Neural cell (in vitro differentiated cells): ENCODE data around the gene BIRC5. TPM values are rescaled to one million over a fixed set of nuclear protein-coding genes. Genes with fewer than 3 reads are reported as not detected.

Experiments used
- H2AFZ ChIP-seq: fragments of 200-600, 300-800 bp; sonication (generic), shearing (Covaris generic); 2 replicates; pipeline ENCODE4 v1.6.0; 2014; ENCODE audit warnings: low read depth, mild to moderate bottlenecking, antibody characterized with exemption, low read length, moderate library complexity
- H3F3A ChIP-seq: fragments of 200-600 bp; shearing (Covaris generic); 2 replicates; pipeline ENCODE4 v1.6.1; 2016; ENCODE audit warnings: mild to moderate bottlenecking, moderate library complexity, mixed read lengths, antibody characterized with exemption, low read length; ENCODE audit not compliant: insufficient read depth, poor library complexity, severe bottlenecking
- H3K27ac ChIP-seq: fragments of 200-600, 300-800 bp; sonication (generic), shearing (Covaris generic); 2 replicates; pipeline ENCODE4 v1.5.1; 2014; ENCODE audit warnings: mild to moderate bottlenecking, low read length, moderate library complexity
- H3K27me3 ChIP-seq: fragments of 300-800, 200-600 bp; sonication (generic), shearing (Covaris generic); 2 replicates; pipeline ENCODE4 v1.6.0; 2014; ENCODE audit warnings: mild to moderate bottlenecking, low read depth, low read length, moderate library complexity; ENCODE audit not compliant: insufficient read depth
- H3K36me3 ChIP-seq: fragments of 300-800, 200-600 bp; sonication (generic), shearing (Covaris generic); 2 replicates; pipeline ENCODE4 v1.5.1; 2014; ENCODE audit warnings: mild to moderate bottlenecking, antibody characterized with exemption, low read length, moderate library complexity; ENCODE audit not compliant: insufficient read depth
- H3K4me2 ChIP-seq: fragments of 300-800, 200-600 bp; sonication (generic), shearing (Covaris generic); 2 replicates; pipeline ENCODE4 v1.6.0; 2014; ENCODE audit warnings: mild to moderate bottlenecking, low read length
- H3K4me3 ChIP-seq: fragments of 300-800, 200-600 bp; sonication (generic), shearing (Covaris generic); 2 replicates; pipeline ENCODE4 v1.5.1; 2014; ENCODE audit warnings: mild to moderate bottlenecking, low read length, moderate library complexity
- H3K79me2 ChIP-seq: fragments of 200-600 bp; shearing (Covaris generic); replicated peaks from 2 replicates; pipeline ENCODE4 v1.6.0; 2014; ENCODE audit warnings: mild to moderate bottlenecking, low read length, moderate library complexity; ENCODE audit not compliant: insufficient read depth
- H3K9ac ChIP-seq: fragments of 300-800, 200-600 bp; sonication (generic), shearing (Covaris generic); 2 replicates; pipeline ENCODE4 v1.6.1; 2016; ENCODE audit warnings: mild to moderate bottlenecking, low read length, mixed read lengths
- H3K9me2 ChIP-seq: fragments of 200-600 bp; shearing (Covaris generic); 2 replicates; pipeline ENCODE4 v1.6.1; 2016; ENCODE audit warnings: mild to moderate bottlenecking, low read length, mixed read lengths; ENCODE audit not compliant: insufficient read depth
- H3K9me3 ChIP-seq: fragments of 200-600, 300-800 bp; sonication (generic), shearing (Covaris generic); 2 replicates; pipeline ENCODE4 v1.6.1; 2016; ENCODE audit warnings: mild to moderate bottlenecking, mixed run types, low read length, moderate library complexity, mixed read lengths
- H4K20me1 ChIP-seq: fragments of 200-600 bp; shearing (Covaris generic); 2 replicates; pipeline ENCODE4 v1.6.1; 2016; ENCODE audit warnings: mild to moderate bottlenecking, mixed run types; ENCODE audit not compliant: insufficient read depth
- EP300 ChIP-seq: fragments of 450-650 bp; conservative IDR thresholded peaks from 2 replicates; pipeline ENCODE4 v1.6.1; 2014; ENCODE audit warnings: antibody characterized with exemption, mild to moderate bottlenecking, moderate library complexity; ENCODE audit not compliant: poor library complexity, severe bottlenecking
- EZH2 ChIP-seq: fragments of 200-600, 300-800 bp; shearing (Covaris generic), sonication (generic); IDR thresholded peaks from 2 replicates; pipeline ENCODE4 v1.6.1; 2014; ENCODE audit warnings: antibody characterized with exemption, low read length, borderline replicate concordance, mild to moderate bottlenecking; ENCODE audit not compliant: insufficient read depth, poor library complexity, severe bottlenecking
- MXI1 ChIP-seq: fragments of 450-650 bp; conservative IDR thresholded peaks from 2 replicates; pipeline ENCODE4 v1.6.1; 2014; ENCODE audit warnings: antibody characterized with exemption, mild to moderate bottlenecking; ENCODE audit not compliant: poor library complexity, severe bottlenecking
- POLR2AphosphoS5 ChIP-seq: IDR thresholded peaks from 2 replicates; pipeline ENCODE4 v1.6.1; 2012
- RAD21 ChIP-seq: fragments of 450-650 bp; conservative IDR thresholded peaks from 2 replicates; pipeline ENCODE4 v1.6.1; 2014; ENCODE audit warnings: antibody characterized with exemption, mild to moderate bottlenecking, moderate library complexity
- SMC3 ChIP-seq: fragments of 450-650 bp; conservative IDR thresholded peaks from 2 replicates; pipeline ENCODE4 v1.6.1; 2014; ENCODE audit warnings: antibody characterized with exemption, mild to moderate bottlenecking, moderate library complexity; ENCODE audit not compliant: poor library complexity
- TAF1 ChIP-seq: IDR thresholded peaks from 2 replicates; pipeline ENCODE4 v1.6.1; 2012; ENCODE audit warnings: low read depth
- polyA plus RNA-seq: library from polyadenylated mRNA; depleted of rRNA; stranded (reverse); fragments of >200 nt; gene quantifications from 2 replicates; pipeline ENCODE4 v1.2.3, GENCODE V29; 2014
- TF ChIP-seq, protein P1 (sequence below): fragments of 450-650 bp; IDR thresholded peaks from 2 replicates; pipeline ENCODE4 v1.5.1; 2014; ENCODE audit warnings: antibody characterized with exemption, mild to moderate bottlenecking, moderate library complexity; ENCODE audit not compliant: poor library complexity, severe bottlenecking
- TF ChIP-seq, protein P2 (sequence below): IDR thresholded peaks from 2 replicates; pipeline ENCODE4 v1.6.1; 2012; ENCODE audit warnings: borderline replicate concordance

Gene BIRC5
- polyA plus RNA-seq, 1 donor from 2014 or later: 1.4 TPM

DNA sequence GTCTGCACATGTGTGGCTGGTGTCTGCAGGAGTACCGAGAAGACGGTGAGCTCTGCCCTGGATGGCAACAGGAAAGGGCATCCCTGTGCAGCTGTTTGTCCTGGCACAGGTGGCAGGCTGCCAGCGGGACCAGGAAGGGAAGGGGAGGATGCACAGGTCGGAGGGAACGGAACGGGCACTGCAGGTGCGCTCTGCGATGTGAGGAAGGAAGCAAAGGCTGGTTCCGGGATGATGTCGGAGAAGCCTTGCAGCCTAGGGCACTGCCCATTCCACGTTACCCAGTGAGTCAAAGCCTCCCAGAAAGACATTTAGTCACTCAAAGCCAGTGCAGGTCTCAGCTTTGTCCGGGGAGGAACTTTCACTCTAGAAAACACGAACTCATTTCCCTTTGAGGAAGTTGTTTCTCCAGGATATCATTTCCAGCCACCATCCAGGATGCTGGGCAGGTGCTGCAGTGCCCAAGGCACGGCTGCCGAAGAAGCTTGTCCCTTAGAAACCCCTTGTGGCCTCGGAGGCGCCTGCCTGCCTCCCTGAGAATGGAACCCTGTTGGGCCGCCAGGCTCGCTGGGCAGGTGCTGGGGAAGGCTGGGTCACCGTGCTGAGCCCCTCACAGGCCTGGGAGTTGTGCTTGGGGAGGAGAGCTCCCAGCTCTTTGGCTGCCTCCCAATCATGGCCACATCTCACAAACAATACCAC lies 12.9 kb downstream of the BIRC5 start:
- H3K9me2 ChIP-seq: no peaks in the 10 kb centered on the region
- no peak overlapping the region for H2AFZ ChIP-seq
- H4K20me1 ChIP-seq: no peaks in the 10 kb centered on the region
- H3K27me3 ChIP-seq: peaks cover 17% of the 10 kb centered on the region
- no peaks in the 10 kb centered on the region for H3F3A ChIP-seq
- H3K4me2 ChIP-seq: no peak overlapping the region
- no peaks in the 10 kb centered on the region for H3K9me3 ChIP-seq
- H3K9ac ChIP-seq: no peak overlapping the region
- no peaks in the 10 kb centered on the region for H3K36me3 ChIP-seq
- H3K79me2 ChIP-seq: no peaks in the 10 kb centered on the region
- TF ChIP-seq, protein P1, sequence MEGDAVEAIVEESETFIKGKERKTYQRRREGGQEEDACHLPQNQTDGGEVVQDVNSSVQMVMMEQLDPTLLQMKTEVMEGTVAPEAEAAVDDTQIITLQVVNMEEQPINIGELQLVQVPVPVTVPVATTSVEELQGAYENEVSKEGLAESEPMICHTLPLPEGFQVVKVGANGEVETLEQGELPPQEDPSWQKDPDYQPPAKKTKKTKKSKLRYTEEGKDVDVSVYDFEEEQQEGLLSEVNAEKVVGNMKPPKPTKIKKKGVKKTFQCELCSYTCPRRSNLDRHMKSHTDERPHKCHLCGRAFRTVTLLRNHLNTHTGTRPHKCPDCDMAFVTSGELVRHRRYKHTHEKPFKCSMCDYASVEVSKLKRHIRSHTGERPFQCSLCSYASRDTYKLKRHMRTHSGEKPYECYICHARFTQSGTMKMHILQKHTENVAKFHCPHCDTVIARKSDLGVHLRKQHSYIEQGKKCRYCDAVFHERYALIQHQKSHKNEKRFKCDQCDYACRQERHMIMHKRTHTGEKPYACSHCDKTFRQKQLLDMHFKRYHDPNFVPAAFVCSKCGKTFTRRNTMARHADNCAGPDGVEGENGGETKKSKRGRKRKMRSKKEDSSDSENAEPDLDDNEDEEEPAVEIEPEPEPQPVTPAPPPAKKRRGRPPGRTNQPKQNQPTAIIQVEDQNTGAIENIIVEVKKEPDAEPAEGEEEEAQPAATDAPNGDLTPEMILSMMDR: no peak
- TF ChIP-seq MXI1 (no peak), TAF1 (no peak), EP300 (no peak), EZH2 (no peak), RAD21 (no peak), POLR2AphosphoS5 (no peak), SMC3 (no peak)
- TF ChIP-seq, protein P2, sequence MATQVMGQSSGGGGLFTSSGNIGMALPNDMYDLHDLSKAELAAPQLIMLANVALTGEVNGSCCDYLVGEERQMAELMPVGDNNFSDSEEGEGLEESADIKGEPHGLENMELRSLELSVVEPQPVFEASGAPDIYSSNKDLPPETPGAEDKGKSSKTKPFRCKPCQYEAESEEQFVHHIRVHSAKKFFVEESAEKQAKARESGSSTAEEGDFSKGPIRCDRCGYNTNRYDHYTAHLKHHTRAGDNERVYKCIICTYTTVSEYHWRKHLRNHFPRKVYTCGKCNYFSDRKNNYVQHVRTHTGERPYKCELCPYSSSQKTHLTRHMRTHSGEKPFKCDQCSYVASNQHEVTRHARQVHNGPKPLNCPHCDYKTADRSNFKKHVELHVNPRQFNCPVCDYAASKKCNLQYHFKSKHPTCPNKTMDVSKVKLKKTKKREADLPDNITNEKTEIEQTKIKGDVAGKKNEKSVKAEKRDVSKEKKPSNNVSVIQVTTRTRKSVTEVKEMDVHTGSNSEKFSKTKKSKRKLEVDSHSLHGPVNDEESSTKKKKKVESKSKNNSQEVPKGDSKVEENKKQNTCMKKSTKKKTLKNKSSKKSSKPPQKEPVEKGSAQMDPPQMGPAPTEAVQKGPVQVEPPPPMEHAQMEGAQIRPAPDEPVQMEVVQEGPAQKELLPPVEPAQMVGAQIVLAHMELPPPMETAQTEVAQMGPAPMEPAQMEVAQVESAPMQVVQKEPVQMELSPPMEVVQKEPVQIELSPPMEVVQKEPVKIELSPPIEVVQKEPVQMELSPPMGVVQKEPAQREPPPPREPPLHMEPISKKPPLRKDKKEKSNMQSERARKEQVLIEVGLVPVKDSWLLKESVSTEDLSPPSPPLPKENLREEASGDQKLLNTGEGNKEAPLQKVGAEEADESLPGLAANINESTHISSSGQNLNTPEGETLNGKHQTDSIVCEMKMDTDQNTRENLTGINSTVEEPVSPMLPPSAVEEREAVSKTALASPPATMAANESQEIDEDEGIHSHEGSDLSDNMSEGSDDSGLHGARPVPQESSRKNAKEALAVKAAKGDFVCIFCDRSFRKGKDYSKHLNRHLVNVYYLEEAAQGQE: no peak
- no peak overlapping the region for H3K27ac ChIP-seq
- H3K4me3 ChIP-seq: no peak overlapping the region

DNA sequence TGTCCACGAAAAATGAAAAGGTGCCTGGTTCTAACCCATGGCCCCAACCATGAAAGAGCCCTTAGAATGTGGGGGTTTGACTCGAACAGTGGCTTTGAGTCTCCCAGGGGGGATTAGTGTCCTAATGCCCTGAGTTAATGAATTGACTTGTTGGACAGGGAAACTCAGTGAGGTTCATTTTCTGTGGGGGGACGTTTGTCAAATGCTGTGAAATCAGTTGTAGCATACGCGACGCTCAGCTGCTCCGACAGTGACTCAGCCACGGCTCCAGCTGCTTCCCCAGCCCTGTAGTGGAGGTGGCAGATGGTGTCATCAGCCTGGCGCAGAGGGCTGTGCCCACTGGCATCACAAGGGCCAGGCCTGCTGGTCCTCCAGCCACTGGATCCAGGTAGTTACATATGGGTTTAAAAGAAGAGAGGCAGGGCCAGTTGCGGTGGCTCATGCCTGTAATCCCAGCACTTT lies 13.4 kb downstream of the BIRC5 start:
- Histone ChIP-seq H3K27me3 (peaks cover 22% of the 10 kb centered on the region), H2AFZ (no peak overlapping the region), H3K36me3 (no peaks in the 10 kb centered on the region), H3K4me2 (no peak overlapping the region), H3K27ac (no peak overlapping the region), H3F3A (no peaks in the 10 kb centered on the region), H3K79me2 (no peaks in the 10 kb centered on the region), H3K4me3 (no peak overlapping the region), H3K9ac (no peak overlapping the region), H4K20me1 (no peaks in the 10 kb centered on the region), H3K9me2 (no peaks in the 10 kb centered on the region), H3K9me3 (no peaks in the 10 kb centered on the region)
- TF ChIP-seq EZH2 (no peak), SMC3 (no peak), EP300 (no peak), TAF1 (no peak)
